ENCODE data around the gene RAB44.

GRCh38 chr6:36699348-36699747, 1.7 kb downstream of the RAB44 start:
- TF ChIP-seq POLR2A (IDR thresholded peaks at IDR 0.05; ENCODE audit: low read depth, low read length) (no peak), PAX5 (IDR thresholded peaks at IDR 0.05; ENCODE audit: insufficient read depth, low read length, severe bottlenecking) (no peak), TAF1 (IDR thresholded peaks at IDR 0.05; ENCODE audit: low read depth, low read length) (no peak), POLR2AphosphoS5 (IDR thresholded peaks at IDR 0.05; ENCODE audit: low read depth, low read length) (no peak)

All from GM12891 (cell line).